GM21423 (cell line): ENCODE data around the gene TUBA4A.
"Not testable (repeated sequence)": the region's sequence is repeated elsewhere in the genome, so short reads cannot be mapped to it uniquely, and the experiment has no call there.

ENCODE experiments used
- ATAC-seq: cut with Tn5 transposase; IDR thresholded peaks from one replicate; pipeline ENCODE4 v1.9.1; 2021; ENCODE audit warnings: mild to moderate bottlenecking, moderate library complexity; ENCODE audit not compliant: unreplicated experiment

Gene TUBA4A

DNA sequence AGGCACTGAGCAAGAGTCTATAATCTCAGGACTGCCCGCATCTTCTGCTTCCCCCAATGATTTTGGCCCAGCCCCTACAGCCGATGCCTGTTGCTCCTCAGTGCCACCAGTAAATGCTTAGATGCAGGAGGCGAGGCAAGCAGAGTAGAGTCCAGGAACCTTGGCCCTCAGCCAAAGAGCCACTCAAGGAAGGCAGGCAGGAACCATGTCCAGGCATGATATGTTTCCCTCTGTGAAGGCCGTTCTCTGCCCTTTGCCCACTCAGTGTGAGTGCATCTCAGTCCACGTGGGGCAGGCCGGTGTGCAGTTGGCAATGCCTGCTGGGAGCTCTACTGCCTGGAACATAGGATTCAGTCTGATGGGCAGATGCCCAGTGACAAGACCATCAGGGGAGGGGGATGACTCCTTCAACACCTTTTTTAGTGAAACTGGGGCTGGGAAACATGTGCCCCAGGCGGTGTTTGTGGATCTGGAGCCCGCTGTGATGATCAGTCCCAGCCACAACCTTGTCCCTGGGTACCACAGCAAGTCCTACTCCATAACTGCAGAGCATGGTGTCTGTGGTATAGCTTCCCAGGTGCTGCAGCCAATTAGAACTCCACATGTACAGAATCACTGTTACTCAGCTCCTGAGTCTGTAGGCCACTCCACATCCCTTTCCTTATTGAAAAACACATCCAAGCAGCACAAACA lies 15.8 kb upstream of the TUBA4A start:
- ATAC-seq = no peak

- no peak for ATAC-seq
Measured at GRCh38 chr2:219268294-219268693, 14.6 kb upstream of the TUBA4A start.

DNA sequence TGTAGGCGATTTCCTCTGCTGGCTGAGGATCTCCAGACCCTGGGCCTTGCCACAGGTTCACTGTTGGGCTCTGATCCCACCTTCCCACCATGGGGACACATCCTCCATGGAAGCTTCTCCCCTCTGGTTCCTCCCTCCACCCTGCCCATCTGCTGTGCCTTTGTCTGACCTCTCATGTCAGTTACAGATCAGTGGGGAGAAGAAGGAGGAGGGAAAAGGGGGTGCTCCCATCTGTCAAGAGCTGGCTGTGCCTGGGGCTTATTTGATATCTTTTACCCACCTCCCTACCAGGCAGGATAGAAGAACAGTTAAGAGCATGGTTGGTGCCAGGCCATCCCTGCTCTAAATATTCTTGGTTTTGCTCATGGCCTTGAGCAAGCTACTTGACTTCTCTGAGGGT lies 13.2 kb upstream of the TUBA4A start:
- ATAC-seq = no peak

DNA sequence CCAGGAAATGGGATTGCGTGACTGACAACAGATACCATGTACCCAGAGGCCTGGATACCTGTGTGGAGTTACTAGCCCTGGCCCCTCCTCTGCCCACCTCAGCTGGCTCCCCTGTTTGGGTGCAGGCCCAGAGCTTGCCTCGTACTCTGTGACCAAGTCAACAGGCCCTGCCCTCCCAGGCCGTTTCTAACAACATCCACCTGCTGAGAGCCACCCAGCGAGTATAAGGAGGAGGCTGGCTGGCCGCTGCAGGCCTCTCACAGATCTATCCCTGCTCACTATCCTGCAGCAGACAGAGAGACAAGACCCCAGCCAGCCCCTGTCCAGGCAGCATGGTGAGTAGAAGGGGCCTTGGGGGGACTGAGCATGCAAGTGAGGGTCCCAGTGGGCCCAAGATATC lies 12.5 kb upstream of the TUBA4A start:
- no peak for ATAC-seq

- no peak for ATAC-seq
Measured at GRCh38 chr2:219261024-219261855, 7.5 kb upstream of the TUBA4A start.

GRCh38 chr2:219258942-219259341 lies 5.2 kb upstream of the TUBA4A start:
- ATAC-seq = not testable (repeated sequence)

- peak; percentile 28 for ATAC-seq
Measured at GRCh38 chr2:219254590-219255201, 978 bp upstream of the TUBA4A start.

GRCh38 chr2:219252900-219253752 lies 592 bp downstream of the TUBA4A start, which contains the start of gene TUBA4B:
Gene TUBA4B, plus strand, starts transcription at chr2:219253243. Its CDS starts 165 bp downstream, at chr2:219253408.
- no peak for ATAC-seq

DNA sequence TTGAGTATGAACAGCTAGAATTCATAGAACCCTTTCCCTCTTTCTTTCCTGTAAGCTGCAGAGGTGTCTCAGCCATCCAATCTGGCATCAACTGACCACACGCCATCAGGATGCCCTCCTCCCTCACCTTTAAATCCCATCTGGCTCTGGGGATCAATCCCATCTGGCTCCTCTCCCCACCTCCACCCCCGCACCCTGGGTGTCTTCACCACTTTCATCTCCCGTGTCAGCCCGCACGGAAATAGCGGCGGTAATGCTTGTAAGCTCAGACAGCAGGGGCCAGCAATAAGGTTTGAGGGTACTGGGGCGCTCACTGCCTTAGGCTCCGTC lies 1.2 kb downstream of the TUBA4A start:
- ATAC-seq = no peak

DNA sequence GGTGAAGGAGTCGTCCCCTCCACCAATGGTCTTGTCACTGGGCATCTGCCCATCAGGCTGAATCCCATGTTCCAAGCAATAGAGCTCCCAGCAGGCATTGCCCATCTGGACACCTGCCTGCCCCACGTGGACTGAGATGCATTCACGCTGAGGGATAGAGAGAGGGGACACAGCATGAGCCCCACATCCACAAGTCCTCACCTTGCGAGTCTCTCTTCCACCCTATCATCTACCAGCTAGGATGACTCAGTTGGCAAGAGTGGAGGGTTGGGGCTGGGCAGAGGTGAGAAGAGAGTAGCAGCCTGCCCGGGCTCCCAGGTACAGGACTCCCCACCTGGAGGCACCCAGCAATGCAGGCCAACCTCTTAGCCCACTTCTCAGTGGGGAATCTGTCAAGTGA lies 1.6 kb downstream of the TUBA4A start:
- no peak for ATAC-seq

DNA sequence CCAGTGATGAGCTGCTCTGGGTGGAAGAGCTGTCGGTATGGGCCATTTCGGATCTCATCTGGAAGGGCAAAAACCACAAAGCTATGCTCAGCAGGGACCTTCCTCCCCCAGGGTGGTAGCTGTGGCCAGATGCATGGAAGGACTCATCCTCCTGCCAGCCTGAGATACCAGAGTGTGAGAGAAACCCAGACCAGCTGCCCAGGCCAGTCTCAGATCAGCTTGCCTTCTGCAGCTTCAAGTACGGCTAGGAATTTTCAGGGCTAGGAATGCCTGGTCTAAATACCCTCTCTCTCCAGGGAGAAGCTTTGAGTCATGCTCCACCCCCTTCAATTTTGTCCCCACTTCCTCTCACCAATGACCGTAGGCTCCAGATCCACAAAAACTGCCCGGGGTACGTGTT lies 2.1 kb downstream of the TUBA4A start:
- ATAC-seq = no peak

DNA sequence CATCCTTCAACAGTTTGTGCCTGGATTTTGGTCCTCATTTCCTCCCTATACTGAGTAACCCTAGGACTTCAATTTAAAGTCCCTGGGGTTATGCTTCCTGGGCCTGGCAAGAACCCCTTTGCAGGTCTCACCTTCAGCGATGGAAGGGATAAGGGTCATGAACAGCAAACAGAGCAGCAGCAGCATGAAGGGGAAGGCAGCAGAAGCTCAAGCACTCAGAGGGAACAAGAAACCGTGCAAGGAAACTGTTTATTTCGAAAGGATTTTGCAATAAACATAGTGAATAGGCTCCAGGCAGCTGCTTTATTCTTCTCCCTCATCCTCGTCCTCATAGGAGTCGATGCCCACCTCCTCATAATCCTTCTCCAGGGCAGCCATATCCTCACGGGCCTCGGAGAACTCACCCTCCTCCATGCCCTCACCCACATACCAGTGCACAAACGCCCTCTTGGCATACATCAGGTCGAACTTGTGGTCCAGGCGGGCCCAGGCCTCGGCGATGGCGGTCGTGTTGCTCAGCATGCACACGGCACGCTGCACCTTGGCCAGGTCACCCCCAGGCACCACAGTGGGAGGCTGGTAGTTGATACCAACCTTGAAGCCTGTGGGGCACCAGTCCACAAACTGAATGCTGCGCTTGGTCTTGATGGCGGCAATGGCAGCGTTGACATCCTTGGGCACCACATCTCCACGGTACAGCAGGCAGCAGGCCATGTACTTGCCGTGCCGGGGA lies 3.5 kb downstream of the TUBA4A start:
- ATAC-seq = no peak

DNA sequence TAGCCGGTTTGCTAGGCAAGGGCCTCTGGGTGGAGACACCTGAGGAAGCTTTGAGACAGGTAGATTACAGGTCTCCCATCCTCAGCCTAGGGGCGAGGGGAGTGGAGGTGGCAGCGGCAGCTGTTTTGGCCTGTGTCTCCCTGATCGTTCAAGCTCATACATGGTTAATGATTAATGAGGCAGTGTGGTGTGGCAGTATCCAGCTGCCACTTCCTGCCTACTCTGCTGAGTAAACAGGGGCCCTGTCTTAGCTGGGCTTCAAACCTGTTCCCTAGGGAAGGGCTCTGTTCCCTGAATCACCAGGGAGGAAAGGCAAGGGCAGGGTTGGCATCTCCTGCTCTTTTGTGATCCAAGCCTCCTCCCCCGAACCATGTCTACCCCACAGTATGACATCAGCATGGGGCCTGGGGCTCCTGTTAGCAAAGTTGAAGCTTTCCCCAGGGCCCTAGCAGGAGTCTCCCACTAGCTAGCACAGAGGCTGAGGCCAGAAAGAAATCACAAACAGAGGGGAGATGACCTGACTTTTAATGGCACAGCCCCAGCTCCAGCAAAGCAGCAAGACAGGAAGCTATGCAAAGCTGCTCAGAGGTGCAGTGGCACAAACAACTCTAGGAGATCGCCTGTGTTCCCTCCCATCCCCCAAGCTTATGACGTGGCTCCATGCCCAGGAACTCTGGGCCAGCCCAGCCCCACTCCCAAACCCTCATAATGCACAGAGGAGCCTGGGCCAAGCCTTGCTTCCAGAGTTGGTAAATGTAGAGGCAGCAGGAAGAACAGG lies 4.3 kb downstream of the TUBA4A start:
- ATAC-seq = peak; percentile 46

GRCh38 chr2:219248845-219249202 lies 4.9 kb downstream of the TUBA4A start:
- ATAC-seq = no peak

DNA sequence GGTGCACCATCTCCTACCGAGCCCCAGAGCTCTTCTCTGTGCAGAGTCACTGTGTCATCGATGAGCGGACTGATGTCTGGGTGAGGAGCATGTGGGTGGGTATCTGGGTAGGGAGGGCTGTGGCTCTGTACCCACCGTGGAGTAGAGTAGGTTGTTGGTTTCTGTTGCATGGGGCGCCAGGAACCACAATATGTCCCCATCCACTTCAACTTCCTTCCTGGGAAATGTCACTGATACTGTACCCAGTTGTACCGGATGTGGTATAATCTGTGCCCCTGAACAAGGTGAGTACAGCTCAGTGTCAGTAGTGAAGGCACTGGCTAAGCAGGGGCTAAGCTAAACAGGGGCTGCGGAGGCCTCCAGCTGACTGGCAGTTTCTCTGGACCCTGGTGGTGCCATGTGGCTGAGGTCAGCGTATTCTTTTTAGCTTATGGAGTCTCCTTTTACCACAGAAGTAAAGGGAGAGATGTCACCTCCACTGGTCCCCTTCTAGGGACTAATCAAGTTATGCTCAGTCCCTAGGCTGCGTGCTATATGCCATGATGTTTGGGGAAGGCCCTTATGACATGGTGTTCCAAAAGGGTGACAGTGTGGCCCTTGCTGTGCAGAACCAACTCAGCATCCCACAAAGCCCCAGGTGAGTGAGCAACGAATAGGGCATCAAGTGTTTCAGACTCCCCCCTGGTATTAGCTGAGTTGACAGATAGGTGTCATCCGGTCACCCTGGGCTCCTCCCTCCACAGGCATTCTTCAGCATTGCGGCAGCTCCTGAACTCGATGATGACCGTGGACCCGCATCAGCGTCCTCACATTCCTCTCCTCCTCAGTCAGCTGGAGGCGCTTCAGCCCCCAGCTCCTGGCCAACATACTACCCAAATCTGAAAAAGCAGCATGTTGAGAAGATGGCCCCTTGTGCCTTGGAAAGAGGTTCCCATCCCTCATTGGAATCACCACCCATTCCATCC lies 5.8 kb downstream of the TUBA4A start:
- no peak for ATAC-seq

DNA sequence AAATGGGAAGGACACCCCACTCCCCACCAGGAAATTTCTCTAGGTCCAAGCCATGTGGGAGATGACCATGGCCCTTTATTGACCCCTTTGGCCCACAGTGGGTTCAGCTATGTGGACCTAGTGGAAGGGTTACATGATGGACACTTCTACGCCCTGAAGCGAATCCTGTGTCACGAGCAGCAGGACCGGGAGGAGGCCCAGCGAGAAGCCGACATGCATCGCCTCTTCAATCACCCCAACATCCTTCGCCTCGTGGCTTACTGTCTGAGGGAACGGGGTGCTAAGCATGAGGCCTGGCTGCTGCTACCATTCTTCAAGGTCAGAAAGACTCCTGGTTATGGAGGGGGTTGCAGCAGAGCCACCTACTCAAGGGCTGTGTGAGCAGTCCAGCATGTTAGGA lies 7.2 kb downstream of the TUBA4A start:
- ATAC-seq = no peak

DNA sequence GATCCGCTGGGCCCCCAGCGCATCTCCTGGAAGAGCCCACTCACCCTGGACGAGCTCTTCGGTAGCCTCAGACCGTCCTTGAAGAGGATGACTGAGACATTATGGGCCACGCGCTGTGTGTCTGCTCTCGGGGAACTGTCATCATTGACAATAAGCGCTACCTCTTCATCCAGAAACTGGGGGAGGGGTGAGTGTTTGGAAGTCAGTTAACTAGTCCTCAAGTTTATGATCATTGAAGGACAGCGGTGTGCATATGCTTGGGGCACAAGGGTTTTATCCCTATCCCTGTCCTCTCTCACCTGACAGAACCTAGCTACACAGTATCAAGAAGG lies 7.9 kb downstream of the TUBA4A start:
- ATAC-seq = no peak

DNA sequence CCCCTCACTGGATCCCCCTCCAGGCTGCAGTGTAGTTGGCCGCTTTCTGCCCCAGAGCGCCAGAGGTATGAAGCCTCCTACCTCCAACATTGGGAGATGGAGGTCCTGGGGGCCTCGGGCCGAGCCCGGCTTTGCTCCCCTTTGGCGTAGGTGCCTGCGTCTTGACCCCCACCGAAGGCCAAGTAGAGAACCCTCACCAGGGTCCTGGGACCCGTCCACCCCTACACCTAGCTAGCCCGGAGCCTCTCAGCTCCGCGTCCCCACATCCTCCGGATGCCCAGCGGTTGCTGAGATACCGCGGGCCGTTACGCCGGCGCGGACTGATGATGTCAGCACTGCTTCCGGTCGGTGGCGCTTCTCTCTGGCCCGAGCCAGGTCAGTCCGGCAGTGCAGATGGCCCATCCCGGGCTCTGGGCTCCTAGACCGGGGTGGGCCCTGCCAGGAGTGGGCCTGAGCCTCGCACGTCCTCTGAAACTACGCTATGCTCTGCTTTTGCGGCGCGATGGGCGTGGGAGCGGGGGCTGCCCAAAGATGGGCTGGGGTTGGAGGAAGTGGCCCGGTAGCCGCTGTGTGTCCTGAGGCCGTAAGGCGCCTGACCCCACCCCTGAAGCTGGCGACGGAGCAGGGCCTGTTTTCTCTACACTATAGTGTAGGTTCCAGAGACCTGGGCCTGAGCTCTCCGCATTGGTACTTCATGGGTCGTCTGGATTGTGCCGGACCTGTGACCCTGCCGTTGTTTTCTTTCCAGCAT lies 8.4 kb downstream of the TUBA4A start, which contains the start of the genes GLB1L and STK16:
Gene GLB1L, minus strand, starts transcription at position 297 of the 751 bp plus-strand sequence. CDS start 1,871 bp downstream, outside the sequence.
Gene STK16, plus strand, starts transcription at position 332 of the 751 bp plus-strand sequence. CDS start 521 bp downstream, outside the sequence.
- ATAC-seq = peak; percentile 59
